Spleen (tissue), 7 donors: ENCODE data around the gene BEND4.

ENCODE experiments used
- POLR2A ChIP-seq, 3 donors: fragments of 450-650 bp; IDR thresholded peaks; one replicate each; pipeline ENCODE4 v1.5.1; 2017; ENCODE audit warnings: antibody characterized with exemption in 3 of 3, mild to moderate bottlenecking in 1 of 3
- POLR2AphosphoS5 ChIP-seq, 3 donors: sonication (generic); formaldehyde crosslinking; IDR thresholded peaks; one replicate each; pipeline ENCODE4 v1.5.1; 2017; ENCODE audit warnings: antibody characterized with exemption in 3 of 3
- TF ChIP-seq, protein P1 (sequence below), 11 experiments: fragments of 200-600 bp in 7 of 11; fragments of 450-650 bp in 4 of 11; sonication (generic) in 4 of 11; IDR thresholded peaks in 8 of 11; conservative IDR thresholded peaks in 3 of 11; 1 replicate in 7 of 11; 2 replicates in 4 of 11; pipeline versions ENCODE4 v1.4.0 to v1.8.0; 2016 to 2021; ENCODE audit warnings: antibody characterized with exemption in 11 of 11, inconsistent platforms in 4 of 11, mild to moderate bottlenecking in 1 of 11
- donor health status: DM: no; HTN: no; CAD: no; lungs with moderate emphysema.
- donor health status: DM: no; HTN: no; CAD: no.
- donor health status: DM: no; HTN: no; CAD: no.

DNA sequence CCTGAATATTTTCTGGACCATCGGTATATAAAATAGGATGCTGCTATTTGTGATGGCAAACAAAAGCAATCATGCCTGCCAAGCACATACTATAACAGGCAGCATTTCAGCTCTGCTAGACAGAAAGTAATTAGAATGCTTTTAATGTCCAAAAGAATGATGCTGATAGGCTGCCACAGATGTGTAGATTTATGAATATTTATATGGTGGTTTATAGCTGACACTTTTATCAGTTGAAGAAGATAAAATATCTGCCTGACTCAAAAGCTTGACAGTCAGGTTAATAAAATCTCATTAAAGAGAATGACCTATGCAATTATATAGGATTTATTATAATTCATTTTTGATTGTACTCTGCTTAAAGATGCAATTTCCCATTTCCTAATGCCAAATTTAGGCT lies 4.0 kb downstream of the BEND4 start:
- TF ChIP-seq POLR2AphosphoS5 (IDR thresholded peaks at IDR 0.05) (no peak), POLR2A (IDR thresholded peaks at IDR 0.05) (no peak)
- TF ChIP-seq, protein P1, sequence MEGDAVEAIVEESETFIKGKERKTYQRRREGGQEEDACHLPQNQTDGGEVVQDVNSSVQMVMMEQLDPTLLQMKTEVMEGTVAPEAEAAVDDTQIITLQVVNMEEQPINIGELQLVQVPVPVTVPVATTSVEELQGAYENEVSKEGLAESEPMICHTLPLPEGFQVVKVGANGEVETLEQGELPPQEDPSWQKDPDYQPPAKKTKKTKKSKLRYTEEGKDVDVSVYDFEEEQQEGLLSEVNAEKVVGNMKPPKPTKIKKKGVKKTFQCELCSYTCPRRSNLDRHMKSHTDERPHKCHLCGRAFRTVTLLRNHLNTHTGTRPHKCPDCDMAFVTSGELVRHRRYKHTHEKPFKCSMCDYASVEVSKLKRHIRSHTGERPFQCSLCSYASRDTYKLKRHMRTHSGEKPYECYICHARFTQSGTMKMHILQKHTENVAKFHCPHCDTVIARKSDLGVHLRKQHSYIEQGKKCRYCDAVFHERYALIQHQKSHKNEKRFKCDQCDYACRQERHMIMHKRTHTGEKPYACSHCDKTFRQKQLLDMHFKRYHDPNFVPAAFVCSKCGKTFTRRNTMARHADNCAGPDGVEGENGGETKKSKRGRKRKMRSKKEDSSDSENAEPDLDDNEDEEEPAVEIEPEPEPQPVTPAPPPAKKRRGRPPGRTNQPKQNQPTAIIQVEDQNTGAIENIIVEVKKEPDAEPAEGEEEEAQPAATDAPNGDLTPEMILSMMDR (IDR thresholded peaks at IDR 0.05 in 8 of 11, conservative IDR thresholded peaks at IDR 0.05 in 3 of 11), result no peak
